ENCODE measurements around the gene NEK1. TPM values are rescaled to one million over a fixed set of nuclear protein-coding genes. Genes with fewer than 3 reads are reported as not detected.

NEK1 gene
- total and polyA plus RNA-seq, 12 donors, result 4.2 to 23.0 (median 12.3) TPM

DNA sequence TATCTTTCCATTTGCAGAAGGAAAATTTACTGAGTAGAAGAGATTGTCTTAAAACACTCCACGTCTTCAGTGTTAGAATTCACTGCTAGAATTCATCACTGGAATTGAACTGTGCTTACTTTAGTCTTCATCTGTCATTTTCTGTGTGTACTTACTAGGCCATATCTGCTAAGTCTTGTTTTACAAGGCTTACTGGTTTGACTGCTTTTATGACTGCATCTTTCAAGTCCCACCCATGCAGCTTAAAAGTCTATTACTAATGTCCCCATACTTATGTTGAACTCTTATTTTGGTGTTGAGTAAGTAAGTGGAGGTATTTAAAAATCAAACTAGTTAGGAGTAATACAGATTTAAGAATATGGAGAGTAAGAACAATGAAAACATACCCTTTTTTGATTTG is 22.6 kb upstream of the NEK1 start:
- no peak for TF ChIP-seq POLR2A (IDR thresholded peaks at IDR 0.05)
- no peak for TF ChIP-seq CTCF (IDR thresholded peaks at IDR 0.05)
- DNase-seq, result no peak
- Histone ChIP-seq H3K4me3 (no peak overlapping the region), H3K27ac (no peak overlapping the region), H3K4me1 (replicated peaks in 1 of 2) (no peaks in the 10 kb centered on the region), H3K9me3 (replicated peaks in 1 of 3) (no peaks in the 10 kb centered on the region), H3K27me3 (no peaks in the 10 kb centered on the region), H3K36me3 (replicated peaks in 1 of 2) (no peaks in the 10 kb centered on the region)
- WGBS, 4 donors, result 93 to 100% (median 98%) methylated on average over 1 of the region's 1 CpG
- intact Hi-C loops (cut with DNase I), result no loop called here

DNA sequence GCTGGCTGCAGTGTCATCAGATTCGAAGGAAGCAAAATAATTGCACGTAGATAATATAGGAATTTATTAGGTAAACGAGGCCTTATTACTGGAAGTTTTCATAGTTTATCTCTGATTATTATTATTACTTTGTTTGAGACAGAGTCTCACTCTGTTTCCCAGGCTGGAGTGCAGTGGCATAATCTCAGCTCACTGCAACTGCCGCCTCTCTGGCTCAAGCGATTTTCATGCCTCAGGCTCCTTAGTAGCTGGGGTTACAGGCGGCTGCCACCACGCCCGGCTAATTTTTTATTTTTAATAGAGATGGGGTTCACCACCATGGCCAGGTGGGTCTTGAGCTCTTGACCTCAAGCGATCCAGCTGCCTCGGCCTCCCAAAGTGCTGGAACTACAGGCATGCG is 20.5 kb upstream of the NEK1 start:
- DNase-seq, result no peak
- TF ChIP-seq CTCF (IDR thresholded peaks at IDR 0.05), result no peak
- no peak for TF ChIP-seq POLR2A (IDR thresholded peaks at IDR 0.05)
- Histone ChIP-seq H3K9me3 (replicated peaks in 1 of 3) (no peaks in the 10 kb centered on the region), H3K4me1 (replicated peaks in 1 of 2) (no peaks in the 10 kb centered on the region), H3K4me3 (no peak overlapping the region), H3K27ac (no peak overlapping the region), H3K27me3 (no peaks in the 10 kb centered on the region), H3K36me3 (replicated peaks in 1 of 2) (no peaks in the 10 kb centered on the region)
- 90 to 95% (median 92%) methylated on average over 11 of the region's 11 CpGs for WGBS, 4 donors
- intact Hi-C loops (cut with DNase I), result no loop called here

DNA sequence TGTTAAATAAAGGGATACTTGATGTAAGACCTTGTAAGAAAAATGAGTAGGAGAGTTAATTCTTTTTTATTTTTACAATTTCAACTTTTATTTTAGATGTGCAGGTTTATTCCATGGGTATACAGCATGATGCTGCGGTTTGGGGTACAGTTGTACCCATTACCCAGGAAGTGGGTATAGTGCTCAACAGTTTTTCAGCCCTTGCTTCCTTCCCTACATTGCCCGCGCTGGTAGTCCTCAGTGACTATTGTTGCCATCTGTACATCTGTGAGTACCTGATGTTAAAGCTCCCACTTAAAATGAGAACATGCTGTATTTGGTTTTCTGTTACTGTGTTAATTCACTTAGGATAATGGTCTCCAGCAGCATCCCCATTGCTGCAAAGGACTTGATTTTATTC is 17.7 kb upstream of the NEK1 start:
- 91 to 99% (median 98%) methylated on average over 3 of the region's 3 CpGs for WGBS, 4 donors
- no peak for TF ChIP-seq POLR2A (IDR thresholded peaks at IDR 0.05)
- no peak for TF ChIP-seq CTCF (IDR thresholded peaks at IDR 0.05)

GRCh38 chr4:169628579-169628978 is 16.2 kb upstream of the NEK1 start:
- Histone ChIP-seq H3K27me3 (no peaks in the 10 kb centered on the region), H3K9me3 (replicated peaks in 1 of 3) (no peaks in the 10 kb centered on the region), H3K4me3 (no peak overlapping the region), H3K36me3 (replicated peaks in 1 of 2) (no peaks in the 10 kb centered on the region), H3K27ac (no peak overlapping the region), H3K4me1 (replicated peaks in 1 of 2) (peaks cover 0 to 4% of the 10 kb centered on the region in 2 donors)
- intact Hi-C loops (cut with DNase I), result no loop called here
- TF ChIP-seq CTCF (IDR thresholded peaks at IDR 0.05) (no peak), POLR2A (IDR thresholded peaks at IDR 0.05) (no peak)
- 84 to 91% (median 88%) methylated on average over 2 of the region's 2 CpGs for WGBS, 4 donors
- no peak for DNase-seq

More for the DNA sequence above, 17.7 kb upstream of the NEK1 start:
- DNase-seq, result no peak
- H3K9me3 ChIP-seq (replicated peaks in 1 of 3), result no peaks in the 10 kb centered on the region
- H3K27me3 ChIP-seq, result no peaks in the 10 kb centered on the region
- peaks cover 0 to 4% of the 10 kb centered on the region in 2 donors for H3K4me1 ChIP-seq (replicated peaks in 1 of 2)
- H3K36me3 ChIP-seq (replicated peaks in 1 of 2), result no peaks in the 10 kb centered on the region
- H3K27ac ChIP-seq, result no peak overlapping the region
- intact Hi-C loops (cut with DNase I), result no loop called here
- no peak overlapping the region for H3K4me3 ChIP-seq
